ENCODE measurements around the gene ATG10. TPM values are rescaled to one million over a fixed set of nuclear protein-coding genes. Genes with fewer than 3 reads are reported as not detected.

ATG10 gene
- total and polyA plus RNA-seq, 2 of the 13 experiments (the other 11 are each of a cell fraction or from before 2014, with no cell fraction given), result 2.0 to 5.7 TPM

DNA sequence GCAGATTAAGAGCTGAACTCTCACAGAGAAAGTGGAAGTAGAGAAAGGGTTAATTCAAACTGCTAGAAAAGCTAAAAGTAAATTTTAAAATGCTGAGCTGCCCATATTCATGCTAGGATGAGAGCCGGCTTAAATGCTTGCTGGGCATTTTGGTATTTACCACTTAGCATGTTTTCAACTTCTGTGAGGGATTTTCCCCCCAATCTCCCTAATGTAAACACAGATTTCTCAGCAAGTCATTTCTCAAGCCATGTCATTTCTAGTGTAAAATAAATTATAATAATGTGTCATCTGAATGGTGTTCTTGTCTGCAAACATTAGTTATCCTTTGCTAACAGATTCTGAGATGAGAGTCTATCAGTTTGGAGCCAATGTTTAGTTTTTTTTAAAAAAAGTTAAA is 284.0 kb downstream of the ATG10 start:
- intact Hi-C loops (cut with micrococcal nuclease; ENCODE audit: unreplicated experiment) (no loop called here), in situ Hi-C loops (cut with HindIII; ENCODE audit: extremely low pct_ligation_motif_present, low pct_unique_long_range_greater_than_20kb) (no loop called here)
- TF ChIP-seq SMAD1 (CRISPR knock-in tag; IDR thresholded peaks at IDR 0.05; ENCODE audit: borderline replicate concordance, low read depth) (no peak), ZNF7 (CRISPR knock-in tag; IDR thresholded peaks at IDR 0.05) (no peak), ZNF484 (CRISPR knock-in tag; IDR thresholded peaks at IDR 0.05; ENCODE audit: borderline replicate concordance, low read depth) (no peak), KAT2B (IDR thresholded peaks at IDR 0.05; ENCODE audit: borderline replicate concordance, low read depth, low read length) (no peak), TSC22D2 (CRISPR knock-in tag; IDR thresholded peaks at IDR 0.05; ENCODE audit: borderline replicate concordance) (no peak), SOX13 (IDR thresholded peaks at IDR 0.05) (no peak), SOX13 (CRISPR knock-in tag; conservative IDR thresholded peaks at IDR 0.05 in 1 of 2, IDR thresholded peaks at IDR 0.05 in 1 of 2) (no peak), ZNF430 (CRISPR knock-in tag; IDR thresholded peaks at IDR 0.05) (no peak), THAP11 (CRISPR knock-in tag; IDR thresholded peaks at IDR 0.05) (no peak)
- TF ChIP-seq, protein P1, sequence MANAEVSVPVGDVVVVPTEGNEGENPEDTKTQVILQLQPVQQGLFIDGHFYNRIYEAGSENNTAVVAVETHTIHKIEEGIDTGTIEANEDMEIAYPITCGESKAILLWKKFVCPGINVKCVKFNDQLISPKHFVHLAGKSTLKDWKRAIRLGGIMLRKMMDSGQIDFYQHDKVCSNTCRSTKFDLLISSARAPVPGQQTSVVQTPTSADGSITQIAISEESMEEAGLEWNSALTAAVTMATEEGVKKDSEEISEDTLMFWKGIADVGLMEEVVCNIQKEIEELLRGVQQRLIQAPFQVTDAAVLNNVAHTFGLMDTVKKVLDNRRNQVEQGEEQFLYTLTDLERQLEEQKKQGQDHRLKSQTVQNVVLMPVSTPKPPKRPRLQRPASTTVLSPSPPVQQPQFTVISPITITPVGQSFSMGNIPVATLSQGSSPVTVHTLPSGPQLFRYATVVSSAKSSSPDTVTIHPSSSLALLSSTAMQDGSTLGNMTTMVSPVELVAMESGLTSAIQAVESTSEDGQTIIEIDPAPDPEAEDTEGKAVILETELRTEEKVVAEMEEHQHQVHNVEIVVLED (CRISPR knock-in tag; IDR thresholded peaks at IDR 0.05; ENCODE audit: borderline replicate concordance), result no peak
- BruUV-seq (replicated peaks), result no TSS peak
- FAIRE-seq (no peak), ATAC-seq (no peak), DNase-seq (ENCODE audit: low spot score) (no peak)
- no peaks in the 10 kb centered on the region for H3K4me1 ChIP-seq (ENCODE audit: insufficient read depth, low read length)
- no peak overlapping the region for H3K4me2 ChIP-seq (ENCODE audit: low read depth, low read length)
- no peak overlapping the region for H3K9ac ChIP-seq (ENCODE audit: insufficient read depth, low read depth, low read length)
- H3K36me3 ChIP-seq (replicated peaks in 1 of 2; ENCODE audit: control insufficient read depth in 1 of 2, insufficient read depth in 2 of 2, low read length in 2 of 2), result no peaks in the 10 kb centered on the region
- H3K27ac ChIP-seq (ENCODE audit: extremely low read length, insufficient read depth, low read length), result no peak overlapping the region
- ChIA-PET POLR2A (no interaction called here), CTCF (ENCODE audit: low intra/inter-chr PET ratio, low total read pairs) (no interaction called here)
- no peaks in the 10 kb centered on the region for H3K27me3 ChIP-seq (ENCODE audit: control insufficient read depth in 1 of 2, insufficient read depth in 2 of 2, low read length in 2 of 2)
- no peak overlapping the region for H2AFZ ChIP-seq (ENCODE audit: low read length)
- no peaks in the 10 kb centered on the region for H3K79me2 ChIP-seq (ENCODE audit: insufficient read depth, low read length)
- no peaks in the 10 kb centered on the region for H4K20me1 ChIP-seq (ENCODE audit: insufficient read depth, low read length)
- H3K4me3 ChIP-seq (replicated peaks in 1 of 3; ENCODE audit: insufficient read depth in 1 of 3, low read depth in 2 of 3, low read length in 3 of 3), result no peak overlapping the region
- 94% methylated on average over 1 of the region's 1 CpG for WGBS (ENCODE audit: low lambda C conversion rate)
- no peaks in the 10 kb centered on the region for H3K9me3 ChIP-seq (ENCODE audit: low read length)
